Dermis blood vessel endothelial cell (primary cell): ENCODE results near the gene OXNAD1. TPM values are rescaled to one million over a fixed set of nuclear protein-coding genes. Genes with fewer than 3 reads are reported as not detected.

Experiments used
- DNase-seq: peaks from one replicate; pipeline ENCODE4 v3.0.0; 2010
- total RNA-seq: library from RNA; depleted of rRNA; stranded (reverse); fragments of >200 nt; gene quantifications from 2 replicates; pipeline ENCODE4 v1.2.3, GENCODE V29; 2014

OXNAD1 gene, protein sequence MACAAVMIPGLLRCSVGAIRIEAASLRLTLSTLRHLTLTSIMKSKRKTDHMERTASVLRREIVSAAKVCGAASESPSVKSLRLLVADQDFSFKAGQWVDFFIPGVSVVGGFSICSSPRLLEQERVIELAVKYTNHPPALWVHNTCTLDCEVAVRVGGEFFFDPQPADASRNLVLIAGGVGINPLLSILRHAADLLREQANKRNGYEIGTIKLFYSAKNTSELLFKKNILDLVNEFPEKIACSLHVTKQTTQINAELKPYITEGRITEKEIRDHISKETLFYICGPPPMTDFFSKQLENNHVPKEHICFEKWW
- total RNA-seq = 18.0 and 20.1 TPM in 2 replicates

DNA sequence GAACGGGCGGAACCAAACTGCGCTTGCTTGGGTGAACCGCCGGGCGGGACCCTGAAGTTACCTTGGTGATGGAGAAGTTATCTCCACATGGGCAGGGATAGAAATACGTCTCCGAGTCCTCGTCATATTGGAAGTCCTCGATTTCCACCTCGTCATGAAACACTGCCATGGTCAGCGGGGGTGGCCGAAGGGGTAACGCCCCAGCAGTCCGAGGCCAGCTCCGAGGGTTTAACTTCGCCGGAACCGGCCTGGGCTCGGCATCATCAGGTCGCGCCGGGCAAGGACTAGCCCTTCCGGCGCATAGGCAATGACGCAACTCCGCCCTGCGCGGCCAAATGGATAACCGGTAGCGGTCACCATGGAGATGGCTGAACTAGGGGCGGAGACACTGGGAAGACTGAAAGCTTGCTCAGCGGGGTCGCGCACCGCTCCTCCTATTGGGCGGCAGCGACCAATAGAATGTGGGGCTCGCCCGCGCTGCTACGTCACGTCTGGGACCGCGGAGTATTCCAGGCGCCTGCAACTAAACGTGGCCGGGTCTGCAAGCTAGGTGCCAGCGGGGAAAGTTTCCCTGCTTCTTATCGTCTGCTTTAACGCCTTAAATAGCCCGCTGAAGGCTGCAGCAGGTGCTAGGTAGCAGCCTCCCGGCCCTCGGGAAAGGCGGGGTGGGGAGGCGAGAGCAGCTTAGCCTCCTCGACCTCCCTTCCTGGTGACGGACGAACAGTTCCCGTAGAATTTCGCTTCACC is at the start of gene OXNAD1, which contains the start of gene DPH3:
Gene OXNAD1 (plus strand): TSS at position 505 of the 747 bp plus-strand sequence. CDS start 5,741 bp downstream, outside the sequence.
Gene DPH3 (minus strand): TSS at position 236 of the 747 bp plus-strand sequence. CDS start 67 bp downstream, at position 169.
- peak; percentile 100 for DNase-seq

DNA sequence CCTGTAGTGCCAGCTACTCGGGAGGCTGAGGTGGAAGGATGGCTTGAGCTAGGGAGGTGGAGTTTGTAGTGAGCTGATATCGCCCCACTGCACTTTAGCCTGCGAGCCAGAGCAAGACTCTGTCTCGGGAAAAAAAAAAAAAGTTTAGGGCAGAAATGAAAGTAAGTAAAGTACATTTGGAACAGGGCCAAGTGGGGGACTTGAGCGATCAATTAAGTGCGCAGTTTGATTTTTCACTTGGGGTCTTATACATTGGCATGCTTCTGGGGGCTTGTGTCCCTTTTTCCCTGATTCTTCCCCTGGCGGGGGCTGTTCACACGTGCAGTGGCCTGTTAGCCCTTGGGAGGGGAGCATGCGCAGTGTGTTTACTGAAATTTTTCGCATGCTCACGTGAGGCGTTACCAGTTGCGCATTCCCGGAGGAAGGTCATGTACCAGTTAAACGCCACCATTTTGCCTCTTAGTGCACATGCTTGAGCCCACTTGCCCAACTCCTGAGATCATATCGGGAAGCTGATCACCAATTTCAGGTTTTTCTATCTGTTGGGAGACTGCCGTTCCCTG is 48.6 kb upstream of the OXNAD1 start:
- DNase-seq = no peak

DNA sequence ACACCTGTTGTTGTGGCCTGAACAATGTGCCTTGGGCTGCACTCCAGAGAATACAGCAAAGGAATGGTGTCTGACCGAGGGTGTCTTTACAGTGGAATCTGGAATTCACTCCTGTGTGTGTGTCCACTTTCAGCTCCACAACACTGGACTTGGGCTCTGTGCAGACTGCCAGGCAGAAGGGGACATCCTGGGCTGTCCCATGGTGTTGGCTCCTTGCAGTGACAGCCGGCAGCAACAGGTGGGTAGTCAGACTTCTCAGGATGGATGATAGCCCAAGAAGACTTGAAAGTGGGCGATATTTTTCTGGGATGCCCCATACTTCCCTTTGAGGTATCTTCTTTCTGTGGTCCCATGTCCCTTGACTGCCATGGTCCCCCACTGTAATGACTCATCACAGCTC is 45.2 kb upstream of the OXNAD1 start:
- DNase-seq = no peak

DNA sequence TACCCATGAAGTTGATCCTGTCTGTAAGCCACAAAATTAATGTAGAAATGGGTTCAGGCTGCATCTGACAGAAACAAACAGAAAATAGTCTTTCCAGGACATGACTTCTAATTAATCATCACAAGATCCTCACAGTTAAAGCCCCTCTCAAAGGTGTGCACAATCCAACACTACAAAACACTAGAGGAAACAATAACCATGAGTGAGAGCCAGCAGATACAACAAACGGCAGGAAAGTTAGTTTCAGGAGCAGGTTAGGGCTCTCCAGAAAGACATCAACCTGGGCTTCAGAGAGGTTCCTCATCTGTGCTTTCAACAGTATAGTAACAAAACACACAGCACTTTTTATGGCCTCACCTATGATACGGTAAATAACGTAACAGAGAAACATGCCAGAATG is 43.0 kb upstream of the OXNAD1 start:
- DNase-seq = no peak

DNA sequence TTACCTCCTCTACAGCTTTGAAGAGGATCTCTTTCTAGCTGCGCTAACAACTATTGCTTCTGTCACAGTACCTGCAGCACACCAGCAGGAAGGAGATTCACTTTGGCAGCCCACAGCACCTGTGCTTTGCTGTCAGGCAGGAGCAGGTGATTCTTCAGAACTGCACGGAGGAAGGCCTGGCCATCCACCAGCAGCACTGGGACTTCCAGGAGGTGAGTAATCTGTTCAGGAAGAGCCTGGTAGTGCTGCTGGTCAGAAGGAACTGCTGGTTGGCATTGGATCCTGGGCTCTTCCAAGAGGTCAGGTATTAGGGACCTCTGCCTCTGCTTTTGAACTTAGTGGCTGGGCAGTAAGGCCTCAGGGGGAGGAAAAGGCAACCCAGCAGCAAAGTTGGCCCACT is 42.5 kb upstream of the OXNAD1 start:
- no peak for DNase-seq

DNA sequence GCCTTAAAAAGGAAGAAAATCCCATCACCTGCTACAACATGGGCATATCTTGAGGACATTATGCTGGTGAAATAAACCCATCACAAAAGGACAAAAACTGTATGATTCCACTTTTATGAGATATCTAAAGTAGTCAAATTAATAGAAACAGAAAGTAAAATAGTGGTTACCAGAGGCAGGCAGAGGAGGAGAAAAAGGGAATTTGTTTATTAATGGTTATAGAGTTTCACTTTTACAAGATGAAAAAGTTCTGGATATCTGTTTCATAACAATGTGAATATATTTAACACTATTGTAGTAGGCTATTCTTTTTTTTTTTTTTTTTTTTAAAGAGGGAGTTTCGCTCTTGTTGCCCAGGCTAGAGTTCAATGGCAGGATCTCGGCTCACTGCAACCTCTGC is 40.7 kb upstream of the OXNAD1 start:
- DNase-seq = no peak

DNA sequence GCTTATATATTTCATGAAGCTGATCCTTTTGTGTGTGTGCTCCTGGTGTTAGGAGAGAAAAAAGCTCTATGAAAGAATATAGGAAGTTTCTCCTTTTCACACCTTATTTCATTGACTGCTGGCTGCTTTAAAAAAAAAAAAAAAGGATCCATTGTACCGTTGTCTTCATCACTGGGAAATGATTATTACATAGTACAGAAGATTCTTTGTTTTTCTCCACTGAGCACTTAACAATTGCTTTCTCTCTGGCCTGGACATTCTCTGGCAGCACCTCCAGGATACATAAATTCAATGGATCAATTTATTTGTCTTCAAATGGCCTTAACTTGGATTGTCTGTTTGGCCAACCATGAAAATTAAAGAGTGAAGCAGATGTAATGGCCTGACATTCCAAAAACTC is 37.4 kb upstream of the OXNAD1 start:
- no peak for DNase-seq

DNA sequence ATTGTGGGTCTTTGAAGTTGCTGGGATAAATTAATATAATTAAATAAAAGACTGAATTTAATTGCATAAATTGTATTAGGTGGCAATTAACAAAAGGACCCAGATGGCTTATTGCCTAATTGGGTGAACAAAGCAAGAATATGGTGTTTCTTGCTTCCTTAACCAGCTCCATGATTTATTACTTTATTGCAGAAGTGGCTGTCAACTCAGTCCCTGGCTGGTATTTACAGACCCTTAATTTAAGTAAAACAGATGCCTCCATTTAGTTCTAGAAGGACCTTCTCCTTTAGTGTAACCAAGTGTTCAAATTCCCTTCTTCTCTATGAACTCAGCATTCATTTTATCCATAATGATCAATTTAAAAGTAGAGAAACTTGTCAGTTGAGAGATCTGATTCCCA is 35.3 kb upstream of the OXNAD1 start:
- no peak for DNase-seq

DNA sequence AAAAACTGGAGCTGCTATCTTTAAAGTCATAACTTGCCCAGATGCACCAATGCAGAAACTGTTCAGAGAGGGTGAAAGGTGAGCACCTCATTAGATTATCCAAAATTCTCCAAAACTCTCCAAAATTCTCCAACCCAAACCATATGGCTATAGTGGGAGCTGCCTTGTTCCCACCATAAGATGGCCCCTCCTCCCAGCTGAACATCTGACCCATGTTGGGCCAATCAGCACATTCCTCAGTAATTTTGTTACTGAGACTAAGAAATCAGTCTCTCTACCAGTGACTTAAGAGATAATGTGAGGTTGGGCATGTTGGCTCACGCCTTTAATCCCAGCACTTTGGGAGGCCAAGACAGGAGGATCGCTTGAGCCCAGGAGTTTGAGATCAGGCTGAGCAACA is 33.0 kb upstream of the OXNAD1 start:
- no peak for DNase-seq

DNA sequence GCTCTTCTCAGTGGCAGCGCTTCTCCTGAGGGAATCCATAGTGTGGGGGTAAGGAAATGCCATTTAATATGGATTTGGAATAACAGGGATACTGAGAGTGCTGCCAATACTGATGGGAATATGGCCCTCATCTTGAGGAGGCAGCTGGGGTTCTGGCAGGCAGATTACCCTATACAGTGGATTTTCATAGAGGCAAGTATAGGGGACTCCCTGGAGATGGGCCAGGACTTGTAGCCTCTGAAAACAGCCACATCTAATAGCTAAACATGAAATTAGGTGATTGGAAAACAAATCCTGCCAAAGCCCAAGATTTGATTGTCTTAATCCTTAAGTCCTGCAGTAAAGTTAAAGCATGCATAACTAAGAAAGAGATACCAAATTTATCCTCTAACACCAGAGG is 31.2 kb upstream of the OXNAD1 start:
- no peak for DNase-seq

DNA sequence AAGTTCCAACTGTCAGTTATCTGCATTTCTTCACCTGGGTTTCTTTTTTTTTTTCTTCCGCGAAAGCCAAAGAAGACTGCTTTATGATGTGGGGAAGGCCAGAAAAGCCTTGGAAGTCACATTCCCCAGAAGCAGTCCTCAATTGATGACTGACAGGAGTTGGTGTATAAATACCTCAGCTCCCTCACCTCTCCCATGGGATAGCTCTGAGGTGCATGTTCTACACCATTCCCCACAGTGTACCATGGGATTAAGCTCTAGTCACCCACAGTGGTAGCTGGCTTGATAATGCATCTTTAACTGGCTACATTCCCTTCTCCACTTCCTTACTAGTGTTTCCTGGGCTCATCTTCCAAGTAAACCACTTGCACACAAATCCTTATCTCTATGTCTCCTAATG is 30.7 kb upstream of the OXNAD1 start:
- DNase-seq = no peak

DNA sequence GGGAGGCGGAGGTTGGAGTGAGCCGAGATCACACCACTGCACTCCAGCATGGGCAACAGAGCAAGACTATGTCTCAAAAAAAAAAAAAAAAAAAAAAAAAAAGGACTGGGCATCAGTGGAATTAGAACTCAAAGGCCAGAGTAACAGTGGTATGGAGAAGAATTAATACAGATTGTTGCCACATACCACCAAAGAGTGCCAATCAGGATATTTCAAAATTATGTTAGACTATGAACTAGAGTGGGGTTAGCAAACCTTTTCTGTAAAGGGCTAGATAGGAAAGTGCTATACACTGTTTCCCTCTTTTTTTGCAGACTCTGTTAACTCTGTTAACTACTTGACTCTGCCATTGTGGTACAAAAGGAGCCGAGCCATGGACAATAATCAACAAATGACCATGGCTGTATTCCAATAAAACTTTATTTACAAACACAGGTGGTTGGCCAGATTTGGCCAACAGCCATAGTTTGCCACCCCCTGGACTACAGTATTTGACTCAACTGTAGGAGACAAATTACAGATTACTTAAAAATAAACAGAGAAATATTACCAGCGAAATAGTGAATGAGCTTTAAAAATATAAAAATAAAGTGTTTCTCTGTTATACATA is 28.9 kb upstream of the OXNAD1 start:
- DNase-seq = no peak

DNA sequence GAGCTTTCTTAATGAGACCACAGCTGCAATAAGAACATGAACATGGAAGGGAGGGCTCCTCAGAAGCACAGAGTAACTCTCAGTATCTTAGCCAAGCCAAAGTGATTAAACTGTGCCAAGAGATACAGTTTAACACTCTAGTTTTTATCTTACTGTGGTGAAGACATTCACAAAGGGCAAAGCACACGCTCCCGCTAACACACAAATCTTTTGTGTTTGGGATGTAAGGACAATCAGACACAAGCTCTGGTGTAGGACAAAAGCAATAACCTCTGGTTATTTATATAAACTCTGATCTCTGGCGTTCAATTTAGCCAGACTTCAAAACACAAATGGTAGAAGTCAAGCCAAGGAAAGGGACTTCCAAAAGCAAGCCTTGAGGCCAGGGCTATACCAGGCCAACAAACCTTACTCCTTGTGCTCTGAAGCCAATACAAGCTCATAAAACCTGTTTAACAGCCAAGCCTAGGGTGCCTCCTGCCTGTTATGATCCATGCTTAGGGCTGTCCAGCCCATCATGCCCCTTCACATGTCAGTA is 28.1 kb upstream of the OXNAD1 start:
- DNase-seq = no peak

DNA sequence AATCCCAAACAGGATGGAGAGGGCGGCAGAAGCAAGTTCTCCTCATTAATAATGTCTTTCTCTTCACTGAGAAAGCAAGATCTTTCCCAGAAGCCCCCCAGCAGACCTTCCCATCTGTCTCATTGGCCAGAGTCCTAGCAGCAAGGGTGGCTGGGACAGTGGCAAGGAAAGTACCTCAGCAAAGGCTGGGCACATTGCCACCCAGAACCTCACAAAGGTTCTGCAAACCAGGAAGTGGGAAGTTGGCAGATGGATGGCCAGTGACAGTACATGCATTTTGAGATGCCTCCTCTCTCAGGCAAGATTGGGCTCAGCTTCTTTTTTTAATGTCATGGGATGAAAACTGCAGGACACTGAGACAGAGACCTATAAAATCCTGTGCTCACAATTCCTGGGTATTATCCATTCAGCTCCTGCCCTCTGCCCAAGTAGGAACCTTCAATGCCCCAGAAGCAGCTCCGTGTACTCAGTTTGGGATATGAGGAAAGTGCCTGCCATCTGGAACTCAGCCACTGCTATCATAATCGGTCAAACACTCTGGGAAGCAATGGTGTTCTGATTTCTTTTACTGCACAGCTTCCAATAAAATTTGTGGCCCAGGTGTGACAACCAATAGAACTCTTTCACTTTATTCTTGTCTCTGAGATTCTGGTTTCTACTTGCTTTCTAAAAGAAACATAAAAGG is 25.8 kb upstream of the OXNAD1 start:
- no peak for DNase-seq

DNA sequence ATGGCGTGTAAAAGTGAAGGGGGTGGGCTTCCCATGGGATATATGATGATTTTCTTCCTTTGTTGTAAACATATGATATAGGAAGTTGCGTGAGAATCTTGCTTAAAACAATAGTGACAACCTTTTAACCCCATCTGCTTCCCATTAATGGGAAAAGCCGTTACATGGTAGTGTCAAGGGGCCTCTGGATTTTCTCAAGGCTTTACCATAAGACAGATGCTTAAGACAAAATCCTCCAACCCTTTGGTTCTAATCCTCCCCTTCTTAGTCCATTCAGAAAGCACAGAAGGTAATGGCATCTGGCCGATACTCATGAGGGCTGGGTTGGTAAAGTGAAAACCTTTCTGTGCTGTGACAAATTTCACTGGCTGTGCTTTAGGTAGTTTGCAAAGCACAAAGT is 25.2 kb upstream of the OXNAD1 start:
- peak; percentile 15 for DNase-seq

DNA sequence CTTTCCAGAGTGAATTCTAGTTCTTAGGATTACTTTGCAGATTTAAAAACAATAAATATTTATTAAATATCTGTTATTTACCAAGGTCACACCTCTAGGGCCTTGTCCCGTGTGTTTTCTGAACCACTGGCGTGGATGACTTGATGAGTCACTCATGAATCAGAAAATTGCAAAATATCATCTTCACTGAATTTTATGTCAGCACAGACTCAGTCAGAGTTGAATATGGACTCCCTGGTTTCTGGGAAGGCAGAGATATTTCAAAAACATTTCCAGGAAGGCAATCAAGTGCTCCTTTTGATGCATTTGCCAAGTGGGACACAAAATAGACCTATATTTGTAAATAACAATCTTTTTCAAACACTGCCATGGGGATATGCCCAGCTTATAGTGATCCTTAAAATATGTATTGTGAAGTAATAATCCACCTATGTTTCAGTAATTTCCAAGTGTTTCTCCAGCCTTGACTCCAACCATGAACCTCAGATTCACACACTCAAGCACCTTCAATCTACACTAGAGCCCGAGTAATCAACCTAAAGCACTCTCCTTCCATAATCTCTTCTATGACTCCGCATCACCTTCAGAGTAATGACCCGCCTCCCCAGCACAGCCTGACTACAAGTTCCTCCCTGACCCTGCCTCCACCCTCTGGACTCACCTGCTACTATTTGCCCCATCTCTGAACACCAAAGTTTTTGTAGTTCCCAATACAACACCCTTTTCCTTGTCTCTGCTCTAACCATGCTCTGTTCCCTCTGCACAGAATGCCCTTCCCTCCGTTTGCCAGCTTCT is 24.6 kb upstream of the OXNAD1 start:
- peak; percentile 13 for DNase-seq

DNA sequence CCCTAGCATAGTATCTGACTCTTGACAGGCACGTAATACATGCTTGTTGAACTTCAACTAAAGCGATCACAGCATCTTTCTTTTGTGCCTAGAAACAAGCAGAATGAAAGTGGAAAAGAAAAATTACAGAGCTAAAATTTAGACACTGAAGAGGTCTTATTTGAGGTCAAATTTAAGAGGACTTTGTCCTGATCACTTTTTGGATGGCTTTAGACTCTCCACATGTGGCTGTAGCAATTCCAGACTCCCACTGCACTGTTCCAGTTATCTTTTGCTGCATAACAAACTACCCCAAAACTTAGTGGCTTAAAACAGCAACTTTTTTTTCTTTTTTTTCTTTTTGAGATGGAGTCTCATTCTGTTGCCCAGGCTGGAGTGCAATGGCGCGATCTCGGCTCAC is 23.8 kb upstream of the OXNAD1 start:
- no peak for DNase-seq

DNA sequence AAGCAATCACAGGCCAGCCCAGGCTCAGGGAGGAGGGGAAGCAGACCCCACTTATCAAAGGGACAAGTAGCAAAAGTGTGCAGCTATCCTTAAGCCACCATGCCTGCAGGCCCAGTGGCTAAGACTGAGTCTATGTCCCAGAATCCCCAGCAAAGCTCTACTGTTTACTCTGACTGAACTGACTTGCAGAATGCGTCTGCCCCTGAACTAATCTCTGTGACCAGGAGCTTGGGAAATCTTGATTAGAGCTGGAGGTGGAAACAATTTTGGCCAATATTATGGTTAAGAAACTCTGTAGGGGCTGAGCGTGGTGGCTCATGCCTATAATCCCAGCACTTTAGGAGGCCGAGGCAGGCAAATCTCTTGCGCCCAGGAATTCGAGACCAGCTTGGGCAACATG is 22.8 kb upstream of the OXNAD1 start:
- no peak for DNase-seq

DNA sequence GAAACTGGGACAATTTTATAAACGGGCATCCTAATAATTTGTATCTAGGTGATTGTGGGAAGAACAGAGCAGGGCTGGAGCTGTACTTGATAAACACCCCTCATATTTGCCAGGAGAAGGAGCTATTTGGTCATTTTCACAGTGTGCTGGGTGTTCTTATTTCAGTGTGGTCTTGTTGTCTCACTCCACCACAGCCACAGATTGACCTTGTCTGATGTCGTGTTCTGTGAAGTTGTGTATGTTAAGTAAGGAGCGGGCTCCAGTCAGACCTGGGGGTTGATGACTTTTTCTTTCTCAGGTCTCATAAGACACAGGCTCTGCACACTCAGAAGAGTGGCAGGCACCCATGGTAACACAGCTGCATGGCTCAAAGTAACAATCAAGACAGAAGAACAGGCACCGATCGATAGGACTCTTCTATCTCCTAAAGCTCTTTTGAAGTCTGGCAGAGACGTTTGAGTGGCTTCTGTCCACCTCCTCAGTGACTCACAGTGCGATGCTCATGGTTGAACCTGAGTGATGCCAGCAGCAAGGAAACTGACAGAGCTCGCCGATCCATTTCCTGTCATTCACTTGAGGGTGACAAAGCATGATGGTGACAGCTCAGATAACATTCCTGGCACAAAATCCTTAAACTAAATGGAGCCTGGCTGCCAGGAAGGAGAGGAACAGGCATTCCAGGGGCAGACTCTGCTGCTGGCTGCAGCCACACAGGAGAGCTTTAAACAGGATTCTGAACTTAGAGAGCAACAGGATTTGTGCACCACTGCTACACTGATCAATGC is 21.1 kb upstream of the OXNAD1 start:
- peak; percentile 58 for DNase-seq

DNA sequence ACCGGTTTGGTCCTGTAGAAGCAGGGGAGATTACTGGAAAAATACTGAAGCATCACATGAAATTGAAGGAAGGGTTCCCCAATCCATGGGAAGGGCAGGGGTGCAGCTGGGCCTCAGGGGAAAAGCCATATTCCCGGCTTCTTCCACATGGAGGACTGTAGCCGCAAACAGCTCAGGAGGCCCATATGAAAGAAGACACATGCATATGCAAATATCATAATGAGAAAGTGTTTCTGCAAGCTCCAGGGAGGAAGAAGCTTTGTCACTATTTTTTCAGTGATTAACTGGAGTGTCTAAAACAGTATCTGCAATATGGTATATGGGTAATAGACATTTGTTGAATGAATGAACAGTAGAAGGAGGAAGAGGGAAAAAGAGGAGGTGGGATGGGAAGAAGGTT is 19.4 kb upstream of the OXNAD1 start:
- no peak for DNase-seq
